ENCODE measurements around the gene RNF135.

The RNF135 gene

GRCh38 chr17:30995347-30995746 is 24.5 kb downstream of the RNF135 start:
- Histone ChIP-seq H3K27me3 (ENCODE audit: insufficient read depth, low read depth) (no peaks in the 10 kb centered on the region), H2AFZ (ENCODE audit: low read depth) (no peak overlapping the region), H3K4me3 (IDR thresholded peaks at IDR 0.05; ENCODE audit: insufficient read depth, low read depth, low read length) (no peak overlapping the region), H4K20me1 (ENCODE audit: insufficient read depth) (no peaks in the 10 kb centered on the region), H3K27ac (no peak overlapping the region), H3K79me2 (ENCODE audit: insufficient read depth, low read depth) (no peaks in the 10 kb centered on the region), H3K9ac (no peak overlapping the region), H3K4me2 (no peak overlapping the region), H3K36me3 (ENCODE audit: insufficient read depth) (no peaks in the 10 kb centered on the region), H3K4me1 (ENCODE audit: low read depth, poor library complexity, severe bottlenecking) (peaks cover 9% of the 10 kb centered on the region)
- TF ChIP-seq CTCF (conservative IDR thresholded peaks at IDR 0.05; ENCODE audit: low read depth, low read length), result no peak

DNA sequence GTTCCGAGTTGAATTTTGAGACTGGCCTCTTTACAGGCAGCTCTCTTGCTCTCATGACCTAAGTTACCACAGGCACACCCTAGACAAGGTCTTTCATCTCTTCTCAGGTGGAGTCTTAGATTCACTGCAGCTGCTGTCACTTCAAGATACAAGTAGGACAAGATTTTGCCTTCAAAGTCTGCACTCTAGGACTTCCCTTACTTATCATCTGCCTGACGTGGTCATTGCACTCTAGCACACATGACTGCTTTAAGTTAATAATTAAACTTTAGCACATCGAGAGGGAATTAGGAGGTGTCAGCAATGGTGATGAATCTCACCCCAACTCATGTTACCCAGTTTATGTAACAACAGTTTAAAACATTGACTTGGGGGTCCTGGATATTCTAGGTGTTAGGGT is 25.6 kb downstream of the RNF135 start:
- Histone ChIP-seq H4K20me1 (ENCODE audit: insufficient read depth) (no peaks in the 10 kb centered on the region), H3K27me3 (ENCODE audit: insufficient read depth, low read depth) (no peaks in the 10 kb centered on the region), H3K4me2 (no peak overlapping the region), H3K9ac (no peak overlapping the region), H3K79me2 (ENCODE audit: insufficient read depth, low read depth) (no peaks in the 10 kb centered on the region), H2AFZ (ENCODE audit: low read depth) (no peak overlapping the region), H3K27ac (no peak overlapping the region), H3K36me3 (ENCODE audit: insufficient read depth) (no peaks in the 10 kb centered on the region), H3K4me1 (ENCODE audit: low read depth, poor library complexity, severe bottlenecking) (peaks cover 9% of the 10 kb centered on the region), H3K4me3 (IDR thresholded peaks at IDR 0.05; ENCODE audit: insufficient read depth, low read depth, low read length) (no peak overlapping the region)
- TF ChIP-seq CTCF (conservative IDR thresholded peaks at IDR 0.05; ENCODE audit: low read depth, low read length), result no peak

GRCh38 chr17:30997270-30997669 is 26.4 kb downstream of the RNF135 start:
- Histone ChIP-seq H3K36me3 (ENCODE audit: insufficient read depth) (no peaks in the 10 kb centered on the region), H3K4me2 (no peak overlapping the region), H3K9ac (no peak overlapping the region), H2AFZ (ENCODE audit: low read depth) (no peak overlapping the region), H3K27me3 (ENCODE audit: insufficient read depth, low read depth) (no peaks in the 10 kb centered on the region), H4K20me1 (ENCODE audit: insufficient read depth) (no peaks in the 10 kb centered on the region), H3K4me1 (ENCODE audit: low read depth, poor library complexity, severe bottlenecking) (peaks cover 9% of the 10 kb centered on the region), H3K79me2 (ENCODE audit: insufficient read depth, low read depth) (no peaks in the 10 kb centered on the region), H3K4me3 (IDR thresholded peaks at IDR 0.05; ENCODE audit: insufficient read depth, low read depth, low read length) (no peak overlapping the region), H3K27ac (no peak overlapping the region)
- no peak for TF ChIP-seq CTCF (conservative IDR thresholded peaks at IDR 0.05; ENCODE audit: low read depth, low read length)

- Histone ChIP-seq H3K36me3 (ENCODE audit: insufficient read depth) (no peaks in the 10 kb centered on the region), H3K79me2 (ENCODE audit: insufficient read depth, low read depth) (no peaks in the 10 kb centered on the region), H3K4me3 (IDR thresholded peaks at IDR 0.05; ENCODE audit: insufficient read depth, low read depth, low read length) (no peak overlapping the region), H2AFZ (ENCODE audit: low read depth) (no peak overlapping the region), H3K27me3 (ENCODE audit: insufficient read depth, low read depth) (no peaks in the 10 kb centered on the region), H3K9ac (no peak overlapping the region), H3K4me2 (no peak overlapping the region), H3K4me1 (ENCODE audit: low read depth, poor library complexity, severe bottlenecking) (peaks cover 9% of the 10 kb centered on the region), H3K27ac (no peak overlapping the region), H4K20me1 (ENCODE audit: insufficient read depth) (no peaks in the 10 kb centered on the region)
- TF ChIP-seq CTCF (conservative IDR thresholded peaks at IDR 0.05; ENCODE audit: low read depth, low read length), result no peak
Measured at GRCh38 chr17:30997842-30998241, 27.0 kb downstream of the RNF135 start.
